GM19438 (cell line): ENCODE results near the gene CCDC191.

Source experiments
- ATAC-seq: cut with Tn5 transposase; IDR thresholded peaks from one replicate; pipeline ENCODE4 v1.9.1; 2021; ENCODE audit warnings: low read depth; ENCODE audit not compliant: unreplicated experiment

CCDC191 gene

DNA sequence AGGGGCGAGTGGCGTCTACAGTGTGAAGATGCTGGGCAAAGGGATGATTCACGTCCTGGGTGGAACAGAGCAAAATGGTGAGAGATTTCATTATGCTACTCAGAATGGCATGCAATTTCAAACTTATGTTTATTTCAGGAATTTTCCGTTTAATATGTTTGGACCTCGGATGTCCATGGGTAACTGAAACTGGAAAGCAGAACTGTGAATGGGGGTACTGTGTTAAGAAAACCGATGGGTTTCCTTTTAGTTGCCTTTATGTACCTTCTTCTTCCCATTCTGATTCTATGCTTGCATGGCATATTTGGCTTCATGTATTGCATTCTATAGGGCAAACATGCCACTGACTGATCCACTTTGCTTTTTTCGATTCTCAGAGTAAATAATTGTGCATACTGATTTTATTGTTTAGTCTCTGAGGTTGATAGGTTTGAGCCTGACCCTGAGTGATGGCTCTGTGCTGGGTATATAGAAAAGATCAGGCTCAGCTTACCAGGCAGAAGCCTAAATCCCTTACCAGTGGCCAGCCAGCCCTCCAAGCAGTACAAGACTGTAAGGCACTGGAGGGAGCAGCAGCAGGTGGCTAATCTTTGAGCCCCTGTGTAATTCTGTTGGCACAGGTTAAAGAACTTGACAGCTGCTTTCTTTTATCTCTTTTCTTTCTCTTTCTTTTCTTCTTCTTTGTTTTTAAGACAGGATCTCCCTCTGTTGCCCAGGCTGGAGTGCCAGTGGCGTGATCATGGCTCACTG lies 4.8 kb upstream of the CCDC191 start:
- ATAC-seq = no peak

DNA sequence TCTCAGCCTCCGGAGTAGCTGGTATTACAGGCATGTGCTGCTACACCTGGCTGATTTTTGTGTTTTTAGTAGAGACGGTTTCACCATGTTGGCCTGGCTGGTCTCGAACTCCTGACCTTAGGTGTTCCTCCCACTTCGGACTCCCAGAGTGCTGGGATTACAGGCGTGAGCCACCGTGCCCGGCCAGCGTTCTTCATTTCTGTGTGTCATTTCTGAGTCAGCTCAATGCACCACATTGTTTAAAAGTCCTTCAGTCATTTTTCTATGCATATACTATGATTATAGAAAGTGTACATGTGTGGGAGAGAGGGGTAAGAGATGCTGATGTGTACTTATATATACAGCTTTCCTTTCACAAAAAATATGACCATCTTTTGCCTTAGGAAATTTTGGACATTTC lies 2.3 kb upstream of the CCDC191 start:
- no peak for ATAC-seq

DNA sequence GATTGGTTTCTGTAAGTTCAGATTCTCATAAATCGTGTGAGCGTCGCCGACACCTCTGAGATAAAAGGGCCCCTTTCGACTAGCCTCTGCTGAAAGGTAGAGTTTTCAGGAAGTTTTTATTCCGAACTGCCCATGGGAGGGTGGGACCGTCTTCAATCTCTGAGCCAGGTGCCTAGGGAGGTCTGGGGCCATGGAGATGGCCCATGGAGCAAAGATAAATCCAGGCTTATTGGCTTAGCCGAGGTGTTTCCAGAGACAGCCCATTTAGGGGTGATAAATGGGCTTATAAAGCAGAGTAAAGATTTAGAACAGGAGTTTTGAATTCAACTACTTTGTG lies 653 bp upstream of the CCDC191 start:
- peak; percentile 13 for ATAC-seq

DNA sequence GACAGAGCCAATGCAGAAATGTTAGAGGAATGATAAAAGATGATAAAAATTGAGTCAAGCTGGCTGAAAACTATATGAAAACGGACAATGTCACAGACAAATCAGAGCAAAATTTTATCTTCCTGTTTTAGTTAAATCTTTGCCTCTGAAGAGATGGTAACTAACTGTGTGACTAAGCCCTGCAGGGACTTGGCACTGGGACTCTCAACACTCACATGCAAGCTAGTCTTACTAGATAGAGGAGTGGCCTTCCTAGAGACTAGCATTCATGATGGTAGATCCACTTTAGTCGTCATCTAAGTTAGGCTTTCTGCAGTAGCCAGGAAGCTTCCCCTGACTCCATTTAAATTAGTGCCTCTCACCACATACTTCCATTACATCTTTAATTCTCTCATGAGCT lies 4.1 kb downstream of the CCDC191 start:
- ATAC-seq = no peak

DNA sequence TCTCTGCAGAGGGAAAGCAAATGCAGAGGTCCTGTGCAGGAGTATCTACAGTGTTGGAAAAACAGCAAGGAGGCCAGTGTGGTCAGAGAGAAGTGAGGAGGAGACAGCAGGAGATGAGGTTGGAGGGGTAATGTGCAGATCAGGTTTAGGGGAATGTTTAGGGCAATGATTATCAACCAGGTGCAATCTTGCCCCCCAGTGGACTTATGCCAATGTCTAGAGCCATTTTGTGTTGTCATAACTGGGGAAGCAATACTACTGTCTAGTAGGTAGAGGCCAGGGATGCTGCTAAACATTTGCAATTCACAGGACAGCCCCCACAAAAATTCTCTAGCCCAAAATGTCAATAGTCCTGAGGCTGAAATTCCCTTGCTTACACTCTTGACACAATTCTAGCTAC lies 13.1 kb downstream of the CCDC191 start:
- no peak for ATAC-seq

DNA sequence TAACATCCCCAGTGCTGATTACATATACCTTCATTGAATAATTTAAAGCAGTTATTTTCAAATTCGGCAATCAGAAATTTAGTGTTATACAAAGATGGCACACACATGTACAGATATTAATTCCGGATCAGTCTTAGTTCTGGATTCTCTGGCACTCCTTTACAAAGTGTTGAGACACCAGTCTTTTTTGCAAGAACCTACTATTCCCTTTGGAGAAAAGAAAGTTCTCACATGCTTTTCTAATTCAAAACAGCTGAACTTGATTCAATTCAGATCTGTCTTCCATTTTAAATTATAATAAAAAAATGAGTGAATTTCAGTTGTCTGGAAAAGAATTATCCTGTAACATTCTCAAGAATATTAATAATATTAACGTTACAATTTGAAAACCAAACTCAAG lies 20.4 kb downstream of the CCDC191 start:
- no peak for ATAC-seq

DNA sequence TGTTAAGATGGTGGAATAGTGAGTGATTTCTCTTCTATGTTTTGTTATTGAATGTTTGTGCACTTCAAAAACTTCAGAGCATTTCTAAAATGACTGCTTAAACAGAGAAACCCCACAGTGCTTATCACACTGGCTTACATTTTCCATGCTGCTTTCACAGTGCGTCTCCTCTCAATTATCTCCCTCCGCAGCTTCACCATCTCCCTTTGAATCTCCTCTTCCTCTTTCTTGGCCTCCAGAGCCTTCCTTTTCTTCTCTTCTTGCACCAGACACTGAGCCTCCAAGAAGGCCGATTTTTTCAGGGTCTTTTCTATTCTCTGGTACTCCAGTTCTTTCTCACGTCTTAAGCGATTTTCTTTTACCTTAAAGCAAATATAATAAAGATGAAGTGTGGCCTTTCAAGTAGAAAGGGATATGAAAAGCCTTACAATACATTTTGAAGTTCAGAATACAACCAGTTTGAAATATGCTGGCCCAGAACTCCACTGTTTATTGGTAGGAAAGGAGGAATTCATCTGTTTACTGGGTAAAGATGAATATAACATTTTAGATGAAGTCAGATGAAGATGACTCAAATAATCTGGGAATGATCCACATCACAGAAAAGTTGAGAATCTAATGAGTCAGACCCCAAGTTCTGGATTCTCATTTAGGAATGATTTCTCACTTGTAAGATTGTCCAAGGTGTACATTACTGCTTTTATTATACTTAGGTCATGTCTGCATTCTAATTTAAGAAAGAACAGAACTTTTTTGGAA lies 21.4 kb downstream of the CCDC191 start:
- no peak for ATAC-seq

DNA sequence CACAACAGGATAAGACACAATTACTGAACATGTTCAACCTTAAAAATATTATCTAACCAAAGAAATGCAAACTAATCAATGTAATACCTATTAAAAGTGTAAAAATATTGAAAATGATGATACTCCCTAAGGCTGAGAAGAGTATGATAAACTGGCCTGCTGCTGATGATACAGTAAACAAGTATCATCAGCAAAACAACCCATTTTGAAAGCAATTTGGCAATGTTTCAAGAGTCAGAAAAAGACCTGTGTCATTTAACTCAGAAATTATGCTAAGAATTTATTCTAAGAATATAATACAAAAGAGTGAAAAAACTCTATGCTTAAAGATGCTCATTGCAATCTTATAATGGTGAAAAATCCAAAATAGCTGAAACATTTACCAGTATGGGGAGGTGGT lies 22.1 kb downstream of the CCDC191 start:
- no peak for ATAC-seq

DNA sequence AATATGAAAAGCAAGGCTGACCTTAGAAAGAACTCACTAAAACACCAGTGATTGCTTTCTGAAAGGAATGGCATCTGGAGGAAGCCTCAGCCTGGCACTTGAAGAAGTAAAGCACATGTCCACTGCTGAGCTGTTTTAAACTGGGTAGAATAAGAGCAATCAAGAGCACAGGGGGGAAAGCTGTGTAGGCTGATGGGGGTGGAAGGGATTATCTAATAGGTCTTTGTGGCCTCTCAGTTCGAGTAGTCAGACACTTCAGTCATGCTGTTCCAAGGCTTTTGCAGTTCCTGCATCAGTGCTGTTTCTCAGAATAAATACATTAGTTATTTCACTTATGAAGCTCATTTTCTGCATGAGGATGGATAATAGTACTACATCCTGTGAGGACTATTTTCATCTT lies 22.6 kb downstream of the CCDC191 start:
- ATAC-seq = no peak

DNA sequence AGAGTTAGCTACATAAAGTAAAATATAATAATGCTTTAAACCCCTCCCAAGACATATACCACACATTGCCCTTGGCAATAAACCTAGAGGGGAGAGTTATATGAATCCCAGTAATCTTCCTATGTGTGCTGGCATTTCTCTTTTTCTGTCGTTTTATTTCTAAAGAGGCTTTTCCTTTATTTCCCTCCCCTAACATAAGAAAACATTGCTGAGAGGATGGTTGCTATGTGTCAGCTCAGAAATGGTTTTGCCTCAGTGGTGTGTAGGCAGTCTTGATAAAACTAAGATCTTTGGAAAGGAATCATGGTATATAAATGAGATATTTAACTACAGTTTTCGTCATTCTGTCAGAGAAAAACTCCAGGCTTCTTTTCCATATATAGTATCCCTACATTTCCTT lies 30.0 kb downstream of the CCDC191 start:
- ATAC-seq = no peak

DNA sequence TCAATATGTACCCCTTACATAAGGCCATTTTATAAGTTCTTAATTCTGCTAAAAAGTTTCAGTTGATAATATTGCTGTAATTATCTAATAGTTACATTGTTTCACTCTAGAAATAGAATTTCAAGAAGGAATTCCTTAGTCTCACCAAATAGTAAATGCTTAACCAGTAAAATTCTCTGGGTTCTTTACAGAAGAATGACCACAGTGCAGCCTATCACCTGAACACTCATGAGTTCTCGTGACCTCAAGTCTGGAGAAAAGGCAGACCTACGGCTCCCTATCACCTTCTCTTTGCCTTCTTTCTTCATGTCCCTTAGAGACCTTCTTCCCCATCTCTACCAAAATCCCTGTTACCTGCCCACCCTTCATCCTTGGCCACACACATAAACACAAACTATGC lies 30.9 kb downstream of the CCDC191 start:
- ATAC-seq = no peak

DNA sequence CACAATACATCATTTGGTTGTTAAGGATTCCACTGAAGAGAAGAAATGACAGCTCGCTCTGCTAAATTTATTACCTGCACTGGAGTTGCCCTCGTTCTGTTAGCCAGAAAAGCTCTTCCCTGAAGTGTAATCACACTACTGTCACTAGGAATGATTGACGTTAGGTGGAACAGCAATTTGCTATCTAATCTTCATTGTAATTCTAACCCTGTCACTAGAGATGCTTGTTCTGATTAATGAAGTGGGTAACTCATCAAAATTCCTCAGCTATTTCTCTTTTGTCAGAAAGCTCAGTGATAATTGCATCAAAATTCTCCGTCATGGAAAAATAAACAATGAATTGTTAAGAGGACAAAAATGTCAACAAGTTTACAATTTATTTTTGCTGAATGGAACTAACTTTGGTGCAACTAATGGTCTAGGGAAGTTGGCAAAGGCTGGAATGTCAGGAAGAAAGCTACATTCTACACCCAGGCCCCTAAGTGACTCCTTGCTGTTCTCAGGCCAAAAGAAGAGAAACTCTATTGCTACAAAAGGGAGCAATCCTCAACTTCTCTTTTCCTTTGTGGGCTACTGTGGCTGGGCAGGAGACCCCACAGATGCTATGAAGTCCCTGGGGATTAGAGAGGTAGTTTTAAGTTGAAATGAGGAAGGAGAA lies 34.1 kb downstream of the CCDC191 start:
- no peak for ATAC-seq

DNA sequence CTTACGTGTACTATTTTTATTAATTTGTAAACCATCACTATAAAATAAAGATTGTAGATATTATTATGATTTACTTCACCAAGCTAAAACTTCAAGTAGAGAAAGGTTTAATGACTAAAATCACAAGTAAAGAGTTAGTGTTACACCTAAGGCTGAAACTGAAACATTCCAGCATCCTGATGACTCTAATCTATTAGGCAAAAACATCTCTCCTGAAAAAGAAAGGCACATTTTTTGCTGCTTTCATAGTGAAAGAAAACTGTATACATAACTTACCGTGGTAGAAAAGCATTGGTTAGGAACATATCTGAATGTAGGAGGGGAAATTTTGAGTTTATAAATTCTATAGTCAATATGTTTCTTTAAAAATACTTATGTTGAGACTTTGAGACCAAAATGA lies 35.4 kb downstream of the CCDC191 start:
- no peak for ATAC-seq

DNA sequence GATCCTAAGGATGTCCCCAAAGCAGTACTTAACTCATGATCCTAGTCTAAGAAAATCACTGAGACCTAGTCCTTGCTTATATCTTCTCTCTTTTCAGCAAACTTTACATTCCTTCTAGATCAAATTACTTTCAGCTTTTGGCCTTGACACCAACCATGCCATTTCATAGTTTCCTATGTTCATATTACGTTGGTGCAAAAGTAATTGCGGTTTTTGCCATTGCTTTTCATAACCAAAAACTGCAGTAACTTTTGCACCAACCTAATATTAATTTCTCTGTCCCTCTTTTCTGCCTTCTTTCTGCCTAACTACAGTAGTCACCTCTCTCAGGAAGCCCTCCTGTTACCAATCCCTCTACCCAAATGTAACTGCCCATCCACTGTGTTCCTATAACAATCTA lies 36.8 kb downstream of the CCDC191 start:
- no peak for ATAC-seq

DNA sequence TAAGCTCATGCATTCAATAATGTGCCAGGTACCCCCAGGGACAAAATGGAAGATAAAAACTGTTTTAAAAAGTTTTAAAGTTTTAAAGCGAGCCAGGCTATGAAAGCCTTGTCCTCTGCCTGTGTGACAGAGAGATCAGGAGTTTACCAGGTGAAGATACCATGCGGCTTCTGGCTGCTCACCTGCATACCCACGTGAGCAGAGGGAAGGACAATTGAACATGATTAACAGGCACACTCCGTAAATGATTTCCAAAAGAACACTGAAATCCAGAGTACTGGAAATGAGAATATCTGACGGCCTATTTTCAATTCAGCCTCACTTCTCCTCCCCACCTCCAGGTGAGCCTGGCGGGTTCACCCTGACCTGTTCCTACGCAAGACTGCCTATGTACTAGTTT lies 42.1 kb downstream of the CCDC191 start:
- no peak for ATAC-seq

DNA sequence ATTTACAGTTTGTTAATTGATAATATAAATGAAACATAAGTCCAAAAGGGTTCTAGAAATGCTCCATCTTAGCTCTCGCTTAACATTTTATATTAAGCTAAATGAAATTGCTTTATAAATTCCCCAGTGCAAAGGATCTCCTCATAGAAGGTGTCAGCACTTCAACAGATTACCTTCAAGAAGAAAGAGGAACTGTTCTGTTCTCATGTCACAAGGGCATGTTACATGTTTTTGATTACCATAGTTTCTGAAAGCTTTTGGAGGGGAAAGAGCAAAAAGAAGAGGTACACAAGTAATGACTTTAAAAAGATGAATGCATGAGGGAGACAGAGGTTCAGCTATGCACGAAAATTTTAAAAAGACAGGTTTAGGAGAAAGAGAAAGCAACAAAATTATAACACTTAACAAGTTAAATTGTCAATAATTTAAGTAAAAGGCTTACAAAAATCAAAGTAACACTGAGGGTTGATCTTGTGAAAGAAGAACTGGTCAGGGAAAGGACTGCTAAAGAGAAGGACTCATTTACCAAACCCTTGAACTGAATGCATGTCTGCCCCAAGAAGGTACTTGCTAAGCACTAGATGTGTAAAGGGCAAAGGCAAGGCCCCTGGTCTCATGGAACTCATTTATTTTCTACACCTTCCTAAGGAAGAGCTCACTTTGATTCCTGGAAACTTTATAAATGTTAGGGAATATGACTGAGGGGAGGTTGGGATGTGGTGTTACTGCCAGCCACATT lies 45.1 kb downstream of the CCDC191 start:
- peak; percentile 79 for ATAC-seq

DNA sequence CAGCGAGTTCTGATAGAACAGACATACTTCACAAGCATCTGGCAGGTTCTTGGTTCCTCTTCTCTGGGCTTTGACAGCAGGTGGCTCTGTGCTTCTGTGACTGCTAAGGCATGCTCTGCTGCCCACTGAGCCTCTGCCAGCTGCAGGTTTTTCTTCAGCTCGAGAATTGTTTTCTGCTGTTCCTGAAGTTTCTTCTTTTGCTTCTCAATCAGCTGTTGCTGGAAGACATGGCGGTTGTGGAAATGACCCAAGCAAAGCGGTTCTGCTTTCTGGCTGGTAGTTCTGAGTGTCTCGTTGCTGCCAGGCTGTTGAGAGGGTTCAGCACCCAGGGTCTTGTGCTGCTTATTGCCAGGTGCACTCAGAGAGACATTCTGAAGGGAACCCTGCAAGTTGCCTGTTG lies 50.8 kb downstream of the CCDC191 start:
- ATAC-seq = peak; percentile 98

DNA sequence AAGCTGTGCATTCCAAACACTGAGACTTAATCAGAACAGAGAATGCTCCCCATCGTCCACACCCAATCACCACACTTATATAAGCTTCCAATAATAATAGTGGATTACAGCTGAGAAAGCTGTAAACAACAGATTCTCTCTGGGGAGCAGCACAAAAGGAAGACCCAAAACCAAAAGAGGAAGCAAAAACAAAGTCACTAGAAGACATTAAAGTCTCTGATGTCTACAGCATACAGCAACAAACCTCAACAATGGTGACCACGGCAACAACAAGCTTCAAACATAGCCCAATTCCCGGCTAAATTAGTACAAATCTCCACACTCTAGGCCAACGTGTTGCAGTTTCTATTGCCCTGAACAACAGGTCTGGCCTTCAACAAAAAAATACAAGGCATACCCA lies 70.8 kb downstream of the CCDC191 start:
- peak; percentile 64 for ATAC-seq

DNA sequence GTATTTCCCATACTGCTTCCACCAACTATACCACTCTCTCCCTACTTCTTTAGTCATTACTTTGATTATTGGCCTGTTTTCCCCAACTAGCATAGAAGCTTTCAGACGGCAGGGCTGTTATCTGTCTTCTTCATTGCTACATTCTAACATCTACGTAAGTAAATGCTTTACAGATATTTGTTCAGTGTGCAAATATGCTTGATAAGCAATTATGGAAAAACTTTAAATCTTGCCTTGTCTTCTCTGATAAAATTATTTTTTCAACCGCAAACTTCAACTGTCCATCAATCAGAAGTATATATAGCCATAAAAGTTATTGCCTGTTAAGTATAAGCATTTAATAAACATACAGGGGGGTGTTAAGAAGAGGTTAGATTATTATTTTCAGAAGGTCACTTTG lies 72.8 kb downstream of the CCDC191 start:
- no peak for ATAC-seq

DNA sequence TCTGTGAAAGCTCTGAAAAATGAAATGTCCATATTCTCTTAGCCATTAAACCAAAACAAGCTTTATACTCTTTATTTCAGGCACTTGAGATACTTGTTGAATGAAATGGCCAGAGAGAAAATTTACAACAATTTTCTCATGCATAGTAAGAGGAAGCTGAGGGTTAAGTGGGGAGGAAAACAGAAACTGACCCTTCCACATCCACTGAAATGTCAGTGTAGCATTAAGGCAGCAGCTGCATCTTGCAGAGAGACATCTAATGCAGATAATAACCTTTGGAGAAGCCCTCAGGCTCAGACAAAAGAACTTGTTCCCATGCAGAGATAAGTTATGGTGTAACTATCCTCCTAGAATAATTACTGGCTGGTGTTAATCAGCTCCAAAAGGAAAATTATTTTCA lies 74.5 kb downstream of the CCDC191 start:
- ATAC-seq = no peak

DNA sequence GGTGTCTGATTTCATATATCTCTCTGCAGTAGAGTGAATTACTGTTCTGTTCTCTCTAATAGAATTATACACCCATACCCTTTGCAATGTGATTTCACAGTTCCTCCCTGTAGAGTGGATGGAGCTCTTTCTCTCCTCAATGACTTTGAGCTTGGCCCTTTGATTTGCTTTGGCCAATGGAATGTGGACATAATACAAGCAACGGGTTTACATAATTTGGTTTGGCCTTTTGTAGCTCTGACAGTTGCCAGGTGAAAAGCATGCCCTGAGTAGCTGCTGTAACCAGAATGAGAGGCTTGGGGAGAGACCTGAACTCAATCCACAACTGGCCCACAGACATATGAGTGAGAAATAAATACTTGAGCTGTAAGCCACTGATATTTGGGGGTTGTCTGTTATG lies 76.4 kb downstream of the CCDC191 start:
- ATAC-seq = no peak
